Activated T-cell treated with anti-CD3 and anti-CD28 coated beads, Interleukin-2, amount 50 U/mL, for 24 hours (primary cell): ENCODE measurements around the gene TMEM171.
A peak's percentile ranks its signal among the peaks of the same experiment; 100 is the strongest.

Experiments
- DNase-seq: peaks from one replicate; pipeline ENCODE4 v3.0.0-alpha.2; 2020
- H3K27ac Mint-ChIP-seq: 2 replicates; pipeline ENCODE4 v1.8.0; 2020; ENCODE audit warnings: mild to moderate bottlenecking, mixed read lengths
- H3K27me3 Mint-ChIP-seq: 2 replicates; pipeline ENCODE4 v1.8.0; 2020; ENCODE audit warnings: mixed read lengths
- H3K36me3 Mint-ChIP-seq: 2 replicates; pipeline ENCODE4 v1.8.0; 2020; ENCODE audit warnings: low read depth, mixed read lengths
- H3K4me1 Mint-ChIP-seq: 2 replicates; pipeline ENCODE4 v1.8.0; 2020; ENCODE audit warnings: low read depth, mixed read lengths
- H3K4me3 Mint-ChIP-seq: 2 replicates; pipeline ENCODE4 v1.8.0; 2020; ENCODE audit warnings: mild to moderate bottlenecking, moderate library complexity, mixed read lengths
- H3K9me3 Mint-ChIP-seq: 2 replicates; pipeline ENCODE4 v1.8.0; 2020; ENCODE audit warnings: mixed read lengths

The TMEM171 gene

GRCh38 chr5:73112359-73112758, 8.0 kb upstream of the TMEM171 start:
- Mint-ChIP-seq H3K9me3 (peaks cover 2% of the 10 kb centered on the region), H3K4me1 (no peaks in the 10 kb centered on the region), H3K27ac (no peak overlapping the region), H3K27me3 (peaks cover 76% of the 10 kb centered on the region), H3K36me3 (no peaks in the 10 kb centered on the region), H3K4me3 (no peak overlapping the region)
- DNase-seq: no peak

GRCh38 chr5:73114044-73114688, 6.2 kb upstream of the TMEM171 start:
- DNase-seq: no peak
- H3K27ac Mint-ChIP-seq: no peak overlapping the region
- no peaks in the 10 kb centered on the region for H3K4me1 Mint-ChIP-seq
- H3K36me3 Mint-ChIP-seq: no peaks in the 10 kb centered on the region
- no peak overlapping the region for H3K4me3 Mint-ChIP-seq
- peaks cover 79% of the 10 kb centered on the region for H3K27me3 Mint-ChIP-seq
- H3K9me3 Mint-ChIP-seq: peaks cover 2% of the 10 kb centered on the region

DNA sequence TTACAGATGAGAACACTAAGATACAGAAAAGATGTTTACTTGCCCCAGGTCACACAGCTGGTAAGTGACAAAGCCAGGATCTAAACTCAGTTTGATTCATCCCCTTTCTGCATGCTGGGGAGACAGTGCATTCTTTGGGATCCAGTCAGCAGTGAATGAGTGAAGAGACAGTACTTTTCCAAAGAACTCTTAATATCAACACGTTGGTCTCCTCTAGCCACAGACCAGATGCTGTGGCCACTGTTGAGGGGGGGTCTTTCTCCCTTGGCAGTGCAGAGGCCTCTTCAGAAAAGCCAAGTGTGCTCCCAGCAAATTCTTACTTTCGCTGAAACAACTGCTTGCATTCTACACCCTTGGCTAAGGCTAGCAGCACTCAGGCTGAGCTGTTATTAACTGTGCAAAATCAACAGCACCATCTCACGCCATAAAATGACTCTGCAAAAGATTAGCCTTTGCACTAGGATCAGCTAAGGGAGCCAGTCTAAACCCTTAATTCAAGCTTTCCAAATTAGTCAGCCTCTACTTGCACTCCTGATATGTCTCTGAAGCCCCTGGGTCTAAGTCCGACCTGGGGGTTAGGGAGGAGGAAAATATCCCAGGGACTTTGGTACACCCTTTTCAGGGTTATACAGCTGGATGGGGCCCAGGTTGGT, 4.8 kb upstream of the TMEM171 start:
- H3K4me3 Mint-ChIP-seq: no peak overlapping the region
- H3K36me3 Mint-ChIP-seq: no peaks in the 10 kb centered on the region
- H3K4me1 Mint-ChIP-seq: peaks cover 6% of the 10 kb centered on the region
- H3K9me3 Mint-ChIP-seq: peaks cover 2% of the 10 kb centered on the region
- H3K27me3 Mint-ChIP-seq: peaks cover 77% of the 10 kb centered on the region
- H3K27ac Mint-ChIP-seq: no peak overlapping the region
- DNase-seq: no peak

- H3K27me3 Mint-ChIP-seq: peaks cover 86% of the 10 kb centered on the region
- DNase-seq: no peak
- H3K4me1 Mint-ChIP-seq: peaks cover 10% of the 10 kb centered on the region
- H3K4me3 Mint-ChIP-seq: no peak overlapping the region
- peaks cover 2% of the 10 kb centered on the region for H3K9me3 Mint-ChIP-seq
- H3K36me3 Mint-ChIP-seq: no peaks in the 10 kb centered on the region
- no peak overlapping the region for H3K27ac Mint-ChIP-seq
Observed at GRCh38 chr5:73116506-73116905, 3.9 kb upstream of the TMEM171 start.

- peaks cover 89% of the 10 kb centered on the region for H3K27me3 Mint-ChIP-seq
- H3K4me3 Mint-ChIP-seq: no peak overlapping the region
- peaks cover 10% of the 10 kb centered on the region for H3K4me1 Mint-ChIP-seq
- H3K36me3 Mint-ChIP-seq: no peaks in the 10 kb centered on the region
- no peak overlapping the region for H3K27ac Mint-ChIP-seq
- peaks cover 2% of the 10 kb centered on the region for H3K9me3 Mint-ChIP-seq
- DNase-seq: no peak
Observed at GRCh38 chr5:73117088-73117740, 3.2 kb upstream of the TMEM171 start.

DNA sequence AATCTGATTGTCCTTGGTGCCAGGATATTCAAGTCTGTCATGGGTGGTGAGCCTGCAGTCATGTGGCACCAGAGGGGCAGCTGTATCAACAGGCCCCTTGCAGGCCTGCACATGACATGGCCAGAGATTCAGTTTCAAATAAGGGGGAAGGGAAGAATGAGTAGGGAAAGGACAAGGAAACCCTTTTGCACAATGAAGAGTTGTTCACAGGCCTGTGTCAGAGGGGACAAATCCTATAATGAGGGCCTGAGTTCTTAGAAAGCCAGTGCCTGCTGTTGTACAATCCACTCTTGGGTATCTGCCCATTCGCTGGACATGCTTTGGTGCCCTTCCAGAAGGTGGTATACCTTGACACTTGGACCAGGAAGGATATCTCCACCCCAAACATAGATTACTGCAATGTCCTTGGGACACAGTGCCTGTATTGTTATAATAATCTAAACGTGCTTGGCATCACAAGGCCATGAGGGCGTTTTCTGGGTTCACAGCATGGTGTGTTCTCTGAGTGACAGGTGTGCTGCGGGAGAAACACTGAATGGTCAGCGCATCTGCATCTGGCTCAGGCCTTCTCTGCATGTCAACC, 1.9 kb upstream of the TMEM171 start:
- H3K9me3 Mint-ChIP-seq: no peaks in the 10 kb centered on the region
- H3K27ac Mint-ChIP-seq: no peak overlapping the region
- H3K4me1 Mint-ChIP-seq: peaks cover 20% of the 10 kb centered on the region
- H3K36me3 Mint-ChIP-seq: no peaks in the 10 kb centered on the region
- H3K4me3 Mint-ChIP-seq: no peak overlapping the region
- no peak for DNase-seq
- H3K27me3 Mint-ChIP-seq: peaks cover 90% of the 10 kb centered on the region

DNA sequence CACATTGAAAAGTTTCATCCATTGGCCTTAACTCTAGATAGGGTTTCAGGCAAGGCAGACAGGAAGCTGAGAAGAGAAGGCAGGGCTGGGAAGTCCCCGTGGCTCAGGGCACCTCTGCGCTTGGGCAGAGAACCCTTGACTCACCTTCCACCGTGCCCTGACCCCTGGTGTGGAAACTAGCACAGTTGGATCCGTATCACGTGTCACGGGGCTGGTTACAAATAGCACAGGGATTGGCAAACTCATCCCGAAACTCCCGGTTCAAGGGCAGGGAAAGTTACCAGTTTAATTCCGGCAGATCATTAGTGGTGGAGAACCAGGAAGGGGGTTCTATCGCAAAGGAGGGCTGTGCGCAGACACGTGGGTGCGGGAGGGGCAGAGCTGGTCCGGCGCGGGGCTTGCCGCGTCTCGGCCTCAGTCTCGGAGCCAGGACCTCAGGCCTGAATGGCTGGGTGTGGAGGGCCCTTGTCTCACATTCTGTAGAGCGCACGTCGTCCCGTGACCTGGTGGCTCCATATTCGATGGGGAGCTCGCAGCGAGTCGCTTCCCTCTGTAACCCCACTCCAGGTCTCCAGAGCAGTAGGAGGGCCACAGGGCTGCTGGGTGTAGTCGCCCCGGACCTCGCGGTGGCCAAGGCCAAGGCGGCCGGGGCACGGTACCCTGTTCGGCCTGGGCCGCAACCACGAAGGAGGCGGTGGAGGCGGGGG, 771 bp upstream of the TMEM171 start:
- Mint-ChIP-seq H3K27me3 (peaks cover 93% of the 10 kb centered on the region), H3K4me1 (peaks cover 28% of the 10 kb centered on the region), H3K9me3 (no peaks in the 10 kb centered on the region), H3K27ac (no peak overlapping the region), H3K36me3 (no peaks in the 10 kb centered on the region), H3K4me3 (no peak overlapping the region)
- no peak for DNase-seq

GRCh38 chr5:73121119-73121463, 716 bp downstream of the TMEM171 start:
- H3K4me3 Mint-ChIP-seq: peak overlapping the region; percentile 22
- no peak for DNase-seq
- H3K4me1 Mint-ChIP-seq: peaks cover 28% of the 10 kb centered on the region
- H3K9me3 Mint-ChIP-seq: no peaks in the 10 kb centered on the region
- H3K36me3 Mint-ChIP-seq: no peaks in the 10 kb centered on the region
- H3K27me3 Mint-ChIP-seq: peaks cover 92% of the 10 kb centered on the region
- H3K27ac Mint-ChIP-seq: no peak overlapping the region

DNA sequence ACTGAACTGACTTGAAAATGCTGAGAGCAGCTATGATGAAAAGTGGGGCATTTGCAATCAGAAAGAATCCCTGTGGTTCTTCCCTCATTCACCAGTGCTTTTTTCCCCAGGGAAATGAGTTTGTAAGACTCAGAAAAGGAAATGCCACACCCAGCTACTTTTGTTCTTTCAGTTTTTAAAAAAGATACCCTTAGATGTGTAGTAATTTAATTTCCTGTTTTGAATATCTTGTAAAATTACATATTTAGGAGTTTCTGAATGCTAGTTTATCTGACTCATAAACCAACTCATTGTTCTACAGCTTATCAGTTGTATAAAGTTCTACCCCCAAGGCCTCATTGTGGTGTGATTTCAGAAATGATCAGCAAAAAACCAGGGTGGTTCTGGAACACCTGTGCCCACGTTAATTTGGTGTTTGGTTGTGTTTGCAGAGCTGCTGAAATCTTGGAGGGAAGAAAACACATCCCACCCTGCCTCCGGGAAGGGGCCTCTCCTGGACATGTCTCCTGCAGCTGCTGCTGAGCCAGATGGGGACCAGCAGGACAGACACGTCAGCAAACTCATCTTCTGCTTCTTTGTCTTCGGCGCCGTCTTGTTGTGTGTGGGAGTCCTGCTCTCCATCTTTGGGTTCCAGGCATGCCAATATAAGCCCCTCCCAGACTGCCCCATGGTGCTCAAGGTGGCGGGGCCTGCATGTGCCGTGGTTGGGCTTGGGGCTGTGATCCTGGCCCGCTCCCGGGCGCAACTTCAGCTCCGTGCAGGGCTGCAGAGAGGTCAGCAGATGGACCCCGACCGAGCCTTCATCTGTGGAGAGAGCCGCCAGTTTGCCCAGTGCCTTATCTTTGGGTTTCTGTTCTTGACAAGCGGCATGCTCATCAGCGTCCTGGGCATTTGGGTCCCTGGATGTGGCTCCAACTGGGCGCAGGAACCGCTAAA, 2.8 kb downstream of the TMEM171 start:
- H3K4me1 Mint-ChIP-seq: peaks cover 28% of the 10 kb centered on the region
- no peaks in the 10 kb centered on the region for H3K9me3 Mint-ChIP-seq
- no peak overlapping the region for H3K27ac Mint-ChIP-seq
- H3K4me3 Mint-ChIP-seq: no peak overlapping the region
- H3K27me3 Mint-ChIP-seq: peaks cover 84% of the 10 kb centered on the region
- no peaks in the 10 kb centered on the region for H3K36me3 Mint-ChIP-seq
- DNase-seq: no peak

DNA sequence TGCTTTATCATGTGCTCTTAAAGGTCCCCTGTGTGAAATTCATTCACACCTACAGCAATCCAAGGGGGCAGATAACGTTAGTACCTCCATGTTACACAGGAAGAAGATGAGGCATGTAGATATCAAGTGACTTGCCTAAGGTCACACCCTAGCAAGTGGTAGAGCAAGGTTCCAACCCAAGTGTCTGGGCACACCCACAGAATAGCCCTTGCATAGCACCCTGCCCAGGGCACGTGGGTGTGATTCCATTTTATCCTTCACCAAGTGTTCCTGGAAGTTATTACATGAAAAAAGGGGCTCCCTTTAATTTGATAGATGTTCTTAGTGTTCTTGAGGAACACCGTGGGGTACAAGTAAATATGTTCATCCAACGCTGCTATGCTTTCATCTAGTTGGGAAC, 4.9 kb downstream of the TMEM171 start:
- H3K36me3 Mint-ChIP-seq: no peaks in the 10 kb centered on the region
- no peak for DNase-seq
- H3K27me3 Mint-ChIP-seq: peaks cover 86% of the 10 kb centered on the region
- peaks cover 22% of the 10 kb centered on the region for H3K4me1 Mint-ChIP-seq
- no peaks in the 10 kb centered on the region for H3K9me3 Mint-ChIP-seq
- no peak overlapping the region for H3K27ac Mint-ChIP-seq
- H3K4me3 Mint-ChIP-seq: no peak overlapping the region

DNA sequence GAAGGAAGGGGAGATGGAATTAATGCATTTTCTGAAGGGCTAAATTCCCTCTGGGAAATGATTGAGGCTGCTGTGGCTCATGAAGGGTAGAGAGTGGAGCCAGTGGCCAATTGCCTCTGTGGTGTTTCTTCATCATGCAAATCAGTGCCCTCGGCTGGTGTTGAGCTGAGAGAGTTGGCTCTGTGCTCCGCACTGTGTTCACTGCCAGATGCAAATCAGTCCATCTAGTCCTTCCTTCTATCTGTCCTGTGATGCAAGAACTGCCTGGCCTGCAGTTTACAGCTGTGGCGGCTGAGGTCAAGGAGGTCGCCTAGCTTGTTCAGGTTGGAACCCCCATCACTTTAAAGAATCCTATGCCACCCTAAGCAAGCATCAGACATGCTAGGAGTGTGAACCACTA, 6.0 kb downstream of the TMEM171 start:
- Mint-ChIP-seq H3K36me3 (no peaks in the 10 kb centered on the region), H3K4me3 (no peak overlapping the region), H3K9me3 (no peaks in the 10 kb centered on the region), H3K27me3 (peaks cover 88% of the 10 kb centered on the region), H3K27ac (no peak overlapping the region), H3K4me1 (peaks cover 18% of the 10 kb centered on the region)
- DNase-seq: no peak

- no peaks in the 10 kb centered on the region for H3K36me3 Mint-ChIP-seq
- no peak for DNase-seq
- H3K4me1 Mint-ChIP-seq: peaks cover 18% of the 10 kb centered on the region
- H3K27ac Mint-ChIP-seq: no peak overlapping the region
- no peak overlapping the region for H3K4me3 Mint-ChIP-seq
- H3K27me3 Mint-ChIP-seq: peaks cover 83% of the 10 kb centered on the region
- H3K9me3 Mint-ChIP-seq: no peaks in the 10 kb centered on the region
Observed at GRCh38 chr5:73126957-73127356, 6.6 kb downstream of the TMEM171 start.

GRCh38 chr5:73129143-73129542, 8.8 kb downstream of the TMEM171 start:
- Mint-ChIP-seq H3K9me3 (no peaks in the 10 kb centered on the region), H3K36me3 (no peaks in the 10 kb centered on the region), H3K27ac (no peak overlapping the region), H3K4me3 (no peak overlapping the region), H3K27me3 (peaks cover 74% of the 10 kb centered on the region), H3K4me1 (peaks cover 1% of the 10 kb centered on the region)
- no peak for DNase-seq

GRCh38 chr5:73130811-73131210, 10.4 kb downstream of the TMEM171 start:
- Mint-ChIP-seq H3K9me3 (no peaks in the 10 kb centered on the region), H3K27ac (no peak overlapping the region), H3K36me3 (no peaks in the 10 kb centered on the region), H3K4me1 (no peaks in the 10 kb centered on the region), H3K4me3 (no peak overlapping the region), H3K27me3 (peaks cover 75% of the 10 kb centered on the region)
- no peak for DNase-seq
